H9 (cell line): ENCODE measurements around the gene ASAP3. TPM values are rescaled to one million over a fixed set of nuclear protein-coding genes. Genes with fewer than 3 reads are reported as not detected.

Experiments used
- DNase-seq: peaks from one replicate; pipeline ENCODE4 v3.0.0-alpha.2; 2017
- H2AFZ ChIP-seq: one replicate; pipeline ENCODE4 v1.6.1; 2013; ENCODE audit warnings: mild to moderate bottlenecking, low read length, control low read depth, moderate library complexity
- H2AK5ac ChIP-seq: 2 replicates; pipeline ENCODE4 v1.6.1; 2013; ENCODE audit warnings: low read length, control low read depth, mixed read lengths; ENCODE audit not compliant: insufficient read length
- H2BK120ac ChIP-seq: one replicate; pipeline ENCODE4 v1.6.1; 2013; ENCODE audit warnings: low read depth, mild to moderate bottlenecking, low read length, control low read depth, inconsistent platforms; ENCODE audit not compliant: poor library complexity, severe bottlenecking
- H2BK12ac ChIP-seq: 2 replicates; pipeline ENCODE4 v1.6.1; 2013; ENCODE audit warnings: low read length, control low read depth, mixed read lengths, low read depth; ENCODE audit not compliant: insufficient read length
- H2BK15ac ChIP-seq: 2 replicates; pipeline ENCODE4 v1.6.1; 2013; ENCODE audit warnings: low read depth, low read length, control low read depth
- H2BK20ac ChIP-seq: one replicate; pipeline ENCODE4 v1.6.1; 2013; ENCODE audit warnings: low read depth, mild to moderate bottlenecking, low read length, control low read depth, inconsistent platforms; ENCODE audit not compliant: poor library complexity, severe bottlenecking
- H2BK5ac ChIP-seq: 2 replicates; pipeline ENCODE4 v1.6.1; 2013; ENCODE audit warnings: low read length, control low read depth, mixed read lengths; ENCODE audit not compliant: insufficient read length
- H3K14ac ChIP-seq: 2 replicates; pipeline ENCODE4 v1.6.1; 2013; ENCODE audit warnings: low read length, control low read depth; ENCODE audit not compliant: insufficient read depth
- H3K18ac ChIP-seq: 2 replicates; pipeline ENCODE4 v1.6.1; 2013; ENCODE audit warnings: low read depth, mild to moderate bottlenecking, mixed read lengths, low read length, control low read depth; ENCODE audit not compliant: insufficient read length
- H3K23ac ChIP-seq: 2 replicates; pipeline ENCODE4 v1.6.1; 2013; ENCODE audit warnings: low read length, control low read depth, mixed read lengths, low read depth; ENCODE audit not compliant: insufficient read length
- H3K23me2 ChIP-seq: 2 replicates; pipeline ENCODE4 v1.6.1; 2013; ENCODE audit warnings: low read depth, mild to moderate bottlenecking, mixed read lengths, low read length, control low read depth; ENCODE audit not compliant: insufficient read length, poor library complexity, severe bottlenecking
- H3K27ac ChIP-seq: 2 replicates; pipeline ENCODE4 v1.5.1; 2013; ENCODE audit warnings: low read length, control low read depth, mixed read lengths, low read depth; ENCODE audit not compliant: insufficient read length
- H3K27me3 ChIP-seq: 2 replicates; pipeline ENCODE4 v1.6.1; 2013; ENCODE audit warnings: low read length, control low read depth, inconsistent platforms; ENCODE audit not compliant: insufficient read depth
- H3K4ac ChIP-seq: 2 replicates; pipeline ENCODE4 v1.6.1; 2013; ENCODE audit warnings: low read depth, mild to moderate bottlenecking, control low read depth, inconsistent platforms, low read length, moderate library complexity
- H3K4me1 ChIP-seq: 2 replicates; pipeline ENCODE4 v1.6.1; 2013; ENCODE audit warnings: low read length, control low read depth, inconsistent platforms; ENCODE audit not compliant: insufficient read depth
- H3K4me2 ChIP-seq: 2 replicates; pipeline ENCODE4 v1.6.1; 2013; ENCODE audit warnings: low read length, control low read depth, mixed read lengths; ENCODE audit not compliant: insufficient read length, insufficient read depth
- H3K56ac ChIP-seq: 2 replicates; pipeline ENCODE4 v1.6.1; 2013; ENCODE audit warnings: low read depth, mild to moderate bottlenecking, mixed read lengths, low read length, control low read depth; ENCODE audit not compliant: insufficient read length
- H3K79me1 ChIP-seq: 2 replicates; pipeline ENCODE4 v1.6.1; 2013; ENCODE audit warnings: low read depth, mild to moderate bottlenecking, moderate library complexity, low read length, control low read depth, inconsistent platforms; ENCODE audit not compliant: insufficient read depth, poor library complexity, severe bottlenecking
- H3K79me2 ChIP-seq: 2 replicates; pipeline ENCODE4 v1.6.1; 2013; ENCODE audit warnings: low read length, control low read depth, inconsistent platforms; ENCODE audit not compliant: insufficient read depth
- H3K9ac ChIP-seq: 2 replicates; pipeline ENCODE4 v1.6.1; 2013; ENCODE audit warnings: low read length, control low read depth, mixed read lengths; ENCODE audit not compliant: insufficient read length; ENCODE audit errors: extremely low read depth
- H3K9me3 ChIP-seq: one replicate; pipeline ENCODE4 v1.6.1; 2013; ENCODE audit warnings: low read depth, low read length, inconsistent platforms; ENCODE audit not compliant: control insufficient read depth
- H3T11ph ChIP-seq: one replicate; pipeline ENCODE4 v1.6.1; 2013; ENCODE audit warnings: mild to moderate bottlenecking, low read length, control low read depth, inconsistent platforms
- H4K20me1 ChIP-seq: one replicate; pipeline ENCODE4 v1.6.1; 2013; ENCODE audit not compliant: control insufficient read depth, insufficient read length, insufficient read depth
- H4K5ac ChIP-seq: 2 replicates; pipeline ENCODE4 v1.6.1; 2013; ENCODE audit warnings: low read depth, mild to moderate bottlenecking, mixed read lengths, low read length, control low read depth; ENCODE audit not compliant: insufficient read length
- H4K8ac ChIP-seq: replicated peaks from 2 replicates; pipeline ENCODE4 v1.6.1; 2013; ENCODE audit warnings: low read length, control low read depth, mixed read lengths, low read depth; ENCODE audit not compliant: insufficient read length
- H4K91ac ChIP-seq: 2 replicates; pipeline ENCODE4 v1.6.1; 2013; ENCODE audit warnings: low read depth, mild to moderate bottlenecking, moderate library complexity, mixed read lengths, low read length, control low read depth; ENCODE audit not compliant: insufficient read length
- H3K27ac Mint-ChIP-seq, 3 experiments: 2 replicates in 2 of 3; 3 replicates in 1 of 3; pipeline ENCODE4 v1.8.0; 2020 to 2021; ENCODE audit warnings: mixed read lengths in 3 of 3, mild to moderate bottlenecking in 1 of 3, moderate library complexity in 1 of 3
- H3K27me3 Mint-ChIP-seq: 2 replicates; pipeline ENCODE4 v1.8.0; 2021; ENCODE audit warnings: low read depth, mild to moderate bottlenecking, moderate library complexity, mixed read lengths
- H3K36me3 Mint-ChIP-seq, 3 experiments: 2 replicates in 2 of 3; 3 replicates in 1 of 3; pipeline ENCODE4 v1.8.0; 2020 to 2021; ENCODE audit warnings: low read depth in 3 of 3, mixed read lengths in 3 of 3; ENCODE audit not compliant: insufficient read depth in 1 of 3
- H3K4me1 Mint-ChIP-seq, 2 experiments: 2 replicates each; pipeline ENCODE4 v1.8.0; 2020; ENCODE audit warnings: mixed read lengths in 2 of 2
- H3K4me3 Mint-ChIP-seq, 2 experiments: 2 replicates in 1 of 2; 3 replicates in 1 of 2; pipeline ENCODE4 v1.8.0; 2020 to 2021; ENCODE audit warnings: mild to moderate bottlenecking in 2 of 2, mixed read lengths in 2 of 2, moderate library complexity in 1 of 2
- H3K9me3 Mint-ChIP-seq, 2 experiments: 2 replicates in 1 of 2; 3 replicates in 1 of 2; pipeline ENCODE4 v1.8.0; 2020; ENCODE audit warnings: mild to moderate bottlenecking in 2 of 2, mixed read lengths in 2 of 2, moderate library complexity in 1 of 2
- CTCF ChIP-seq: fragments of 200-600 bp; sonication (generic); conservative IDR thresholded peaks from 3 replicates; pipeline ENCODE4 v1.8.0; 2021; ENCODE audit warnings: antibody characterized with exemption, mild to moderate bottlenecking
- WGBS: extraction: QIAGEN DNeasy Blood & Tissue Kit; methylation state at CpG from one replicate; pipeline ENCODE4 v1.1.7; 2013; ENCODE audit warnings: missing lambda C conversion rate, low lambda C conversion rate, mixed read lengths; ENCODE audit not compliant: insufficient read length; ENCODE audit errors: extremely low coverage; 5-methylcytosine and 5-hydroxymethylcytosine counted together
- total RNA-seq: library from RNA; stranded (reverse); gene quantifications from 2 replicates; pipeline ENCODE4 v1.2.1, GENCODE V29; 2021

Gene ASAP3
- total RNA-seq, 1 experiment from 2014 or later: 26.7 TPM

GRCh38 chr1:23449958-23450357, 34.0 kb downstream of the ASAP3 start:
- H3K79me1 ChIP-seq: no peaks in the 10 kb centered on the region
- H3K23ac ChIP-seq: no peak overlapping the region
- no CpG with 5 or more reads among the region's 4 CpGs for WGBS
- no peak overlapping the region for H3K27ac ChIP-seq
- H3K23me2 ChIP-seq: no peaks in the 10 kb centered on the region
- no peak for TF ChIP-seq CTCF
- no peaks in the 10 kb centered on the region for H4K20me1 ChIP-seq
- no peak overlapping the region for H2AK5ac ChIP-seq
- no peak overlapping the region for H3K9ac ChIP-seq
- no peak overlapping the region for H3T11ph ChIP-seq
- H3K27me3 ChIP-seq: no peaks in the 10 kb centered on the region
- H3K9me3 Mint-ChIP-seq: no peaks in the 10 kb centered on the region
- H3K14ac ChIP-seq: no peak overlapping the region
- peaks cover 0 to 19% (median 3%) of the 10 kb centered on the region in 3 experiments; a peak in 5 of 7 replicates for H3K36me3 Mint-ChIP-seq
- H3K27me3 Mint-ChIP-seq: no peaks in the 10 kb centered on the region
- no peak overlapping the region for H2BK15ac ChIP-seq
- no peak overlapping the region for H3K56ac ChIP-seq
- H4K8ac ChIP-seq: no peak overlapping the region
- no peak overlapping the region for H2BK20ac ChIP-seq
- no peak overlapping the region for H4K5ac ChIP-seq
- no peak overlapping the region for H2BK5ac ChIP-seq
- H3K79me2 ChIP-seq: no peaks in the 10 kb centered on the region
- no peak overlapping the region for H3K4ac ChIP-seq
- H3K4me3 Mint-ChIP-seq: no peak overlapping the region
- H3K4me2 ChIP-seq: no peak overlapping the region
- no peak overlapping the region for H2AFZ ChIP-seq
- H4K91ac ChIP-seq: no peak overlapping the region
- DNase-seq: no peak
- H3K18ac ChIP-seq: no peak overlapping the region
- no peaks in the 10 kb centered on the region for H3K4me1 ChIP-seq
- no peaks in the 10 kb centered on the region for H3K4me1 Mint-ChIP-seq
- H2BK120ac ChIP-seq: no peak overlapping the region
- no peak overlapping the region for H2BK12ac ChIP-seq
- H3K9me3 ChIP-seq: no peaks in the 10 kb centered on the region
- no peak overlapping the region for H3K27ac Mint-ChIP-seq
